ENCODE results near the gene RLIM. TPM values are rescaled to one million over a fixed set of nuclear protein-coding genes. Genes with fewer than 3 reads are reported as not detected.

RLIM gene
- total and polyA plus RNA-seq, 2 of the 13 experiments (the other 11 are each of a cell fraction or from before 2014, with no cell fraction given) = 7.7 to 24.5 TPM

DNA sequence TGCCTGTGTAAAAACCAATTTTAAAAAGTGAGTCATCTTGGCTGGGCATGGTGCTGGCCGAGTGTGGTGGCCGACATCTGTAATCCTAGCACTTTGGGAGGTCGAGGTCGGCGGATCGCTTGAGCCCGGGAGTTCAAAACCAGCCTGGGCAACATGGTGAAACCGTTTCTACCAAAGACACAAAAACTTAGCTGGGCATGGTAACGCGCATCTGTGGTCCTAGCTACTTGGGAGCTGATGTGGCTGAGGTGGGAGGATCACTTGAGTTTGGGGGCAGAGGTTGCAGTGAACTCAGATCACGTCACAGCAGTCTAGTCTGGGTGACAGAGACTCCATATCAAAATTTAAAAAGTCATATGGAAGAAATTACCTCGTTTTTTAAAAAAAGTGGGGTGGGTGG lies 7.6 kb downstream of the RLIM start (continued):
- TF ChIP-seq, protein P1, sequence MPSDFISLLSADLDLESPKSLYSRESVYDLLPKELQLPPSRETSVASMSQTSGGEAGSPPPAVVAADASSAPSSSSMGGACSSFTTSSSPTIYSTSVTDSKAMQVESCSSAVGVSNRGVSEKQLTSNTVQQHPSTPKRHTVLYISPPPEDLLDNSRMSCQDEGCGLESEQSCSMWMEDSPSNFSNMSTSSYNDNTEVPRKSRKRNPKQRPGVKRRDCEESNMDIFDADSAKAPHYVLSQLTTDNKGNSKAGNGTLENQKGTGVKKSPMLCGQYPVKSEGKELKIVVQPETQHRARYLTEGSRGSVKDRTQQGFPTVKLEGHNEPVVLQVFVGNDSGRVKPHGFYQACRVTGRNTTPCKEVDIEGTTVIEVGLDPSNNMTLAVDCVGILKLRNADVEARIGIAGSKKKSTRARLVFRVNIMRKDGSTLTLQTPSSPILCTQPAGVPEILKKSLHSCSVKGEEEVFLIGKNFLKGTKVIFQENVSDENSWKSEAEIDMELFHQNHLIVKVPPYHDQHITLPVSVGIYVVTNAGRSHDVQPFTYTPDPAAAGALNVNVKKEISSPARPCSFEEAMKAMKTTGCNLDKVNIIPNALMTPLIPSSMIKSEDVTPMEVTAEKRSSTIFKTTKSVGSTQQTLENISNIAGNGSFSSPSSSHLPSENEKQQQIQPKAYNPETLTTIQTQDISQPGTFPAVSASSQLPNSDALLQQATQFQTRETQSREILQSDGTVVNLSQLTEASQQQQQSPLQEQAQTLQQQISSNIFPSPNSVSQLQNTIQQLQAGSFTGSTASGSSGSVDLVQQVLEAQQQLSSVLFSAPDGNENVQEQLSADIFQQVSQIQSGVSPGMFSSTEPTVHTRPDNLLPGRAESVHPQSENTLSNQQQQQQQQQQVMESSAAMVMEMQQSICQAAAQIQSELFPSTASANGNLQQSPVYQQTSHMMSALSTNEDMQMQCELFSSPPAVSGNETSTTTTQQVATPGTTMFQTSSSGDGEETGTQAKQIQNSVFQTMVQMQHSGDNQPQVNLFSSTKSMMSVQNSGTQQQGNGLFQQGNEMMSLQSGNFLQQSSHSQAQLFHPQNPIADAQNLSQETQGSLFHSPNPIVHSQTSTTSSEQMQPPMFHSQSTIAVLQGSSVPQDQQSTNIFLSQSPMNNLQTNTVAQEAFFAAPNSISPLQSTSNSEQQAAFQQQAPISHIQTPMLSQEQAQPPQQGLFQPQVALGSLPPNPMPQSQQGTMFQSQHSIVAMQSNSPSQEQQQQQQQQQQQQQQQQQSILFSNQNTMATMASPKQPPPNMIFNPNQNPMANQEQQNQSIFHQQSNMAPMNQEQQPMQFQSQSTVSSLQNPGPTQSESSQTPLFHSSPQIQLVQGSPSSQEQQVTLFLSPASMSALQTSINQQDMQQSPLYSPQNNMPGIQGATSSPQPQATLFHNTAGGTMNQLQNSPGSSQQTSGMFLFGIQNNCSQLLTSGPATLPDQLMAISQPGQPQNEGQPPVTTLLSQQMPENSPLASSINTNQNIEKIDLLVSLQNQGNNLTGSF (CRISPR knock-in tag; IDR thresholded peaks at IDR 0.05) = no peak
- TF ChIP-seq JUND (CRISPR knock-in tag; IDR thresholded peaks at IDR 0.05) = no peak
- no peak for TF ChIP-seq KMT2B (CRISPR knock-in tag; IDR thresholded peaks at IDR 0.05)
- TF ChIP-seq CREB1 (IDR thresholded peaks at IDR 0.05) = no peak
- TF ChIP-seq CREB1 (CRISPR knock-in tag; IDR thresholded peaks at IDR 0.05) = no peak
- TF ChIP-seq, protein P2, sequence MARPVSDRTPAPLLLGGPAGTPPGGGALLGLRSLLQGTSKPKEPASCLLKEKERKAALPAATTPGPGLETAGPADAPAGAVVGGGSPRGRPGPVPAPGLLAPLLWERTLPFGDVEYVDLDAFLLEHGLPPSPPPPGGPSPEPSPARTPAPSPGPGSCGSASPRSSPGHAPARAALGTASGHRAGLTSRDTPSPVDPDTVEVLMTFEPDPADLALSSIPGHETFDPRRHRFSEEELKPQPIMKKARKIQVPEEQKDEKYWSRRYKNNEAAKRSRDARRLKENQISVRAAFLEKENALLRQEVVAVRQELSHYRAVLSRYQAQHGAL (CRISPR knock-in tag; IDR thresholded peaks at IDR 0.05; ENCODE audit: not compliant biosample characterization) = no peak
- TF ChIP-seq MIER3 (CRISPR knock-in tag; IDR thresholded peaks at IDR 0.05; ENCODE audit: borderline replicate concordance) = no peak
- no peak for TF ChIP-seq ZNF20 (CRISPR knock-in tag; IDR thresholded peaks at IDR 0.05)
- TF ChIP-seq SMAD3 (CRISPR knock-in tag; IDR thresholded peaks at IDR 0.05) = no peak

DNA sequence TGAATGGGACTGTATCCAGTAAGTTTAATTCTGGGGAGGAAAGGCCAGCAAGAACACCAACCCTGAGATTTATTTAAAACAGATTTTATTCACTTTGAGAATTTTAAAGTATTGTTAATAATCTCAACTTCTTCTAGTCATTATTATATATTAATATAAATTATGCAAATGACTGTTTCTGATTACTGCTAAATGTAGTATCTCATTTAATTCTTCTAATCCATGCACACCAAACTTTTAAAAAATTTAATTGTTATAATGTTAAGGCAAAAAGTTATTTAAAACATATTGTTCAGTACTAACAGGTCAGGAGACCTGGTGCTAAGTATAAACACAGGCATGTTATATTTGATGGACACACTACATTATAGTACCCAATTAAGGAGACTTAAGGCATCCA lies 8.1 kb downstream of the RLIM start:
- CTCF ChIA-PET (ENCODE audit: low intra/inter-chr PET ratio, low total read pairs) = no interaction called here
- no peak for ATAC-seq
- Histone ChIP-seq H3K9me3 (ENCODE audit: low read length) (no peaks in the 10 kb centered on the region), H4K20me1 (ENCODE audit: insufficient read depth, low read length) (peaks cover 6% of the 10 kb centered on the region), H3K4me2 (ENCODE audit: low read depth, low read length) (no peak overlapping the region), H3K4me3 (replicated peaks in 1 of 3; ENCODE audit: insufficient read depth in 1 of 3, low read depth in 2 of 3, low read length in 3 of 3) (no peak overlapping the region), H3K79me2 (ENCODE audit: insufficient read depth, low read length) (peaks cover 62% of the 10 kb centered on the region), H3K4me1 (ENCODE audit: insufficient read depth, low read length) (peaks cover 9% of the 10 kb centered on the region), H3K9ac (ENCODE audit: insufficient read depth, low read depth, low read length) (no peak overlapping the region), H3K36me3 (replicated peaks in 1 of 2; ENCODE audit: control insufficient read depth in 1 of 2, insufficient read depth in 2 of 2, low read length in 2 of 2) (peaks cover 0 to 2% of the 10 kb centered on the region in 2 experiments; a peak in 2 of 5 replicates), H3K27me3 (ENCODE audit: control insufficient read depth in 1 of 2, insufficient read depth in 2 of 2, low read length in 2 of 2) (no peaks in the 10 kb centered on the region), H2AFZ (ENCODE audit: low read length) (no peak overlapping the region), H3K27ac (ENCODE audit: extremely low read length, insufficient read depth, low read length) (no peak overlapping the region)
- DNase-seq (ENCODE audit: low spot score) = no peak
- FAIRE-seq = no peak
- no TSS peak for BruUV-seq (replicated peaks)
- TF ChIP-seq, protein P3, sequence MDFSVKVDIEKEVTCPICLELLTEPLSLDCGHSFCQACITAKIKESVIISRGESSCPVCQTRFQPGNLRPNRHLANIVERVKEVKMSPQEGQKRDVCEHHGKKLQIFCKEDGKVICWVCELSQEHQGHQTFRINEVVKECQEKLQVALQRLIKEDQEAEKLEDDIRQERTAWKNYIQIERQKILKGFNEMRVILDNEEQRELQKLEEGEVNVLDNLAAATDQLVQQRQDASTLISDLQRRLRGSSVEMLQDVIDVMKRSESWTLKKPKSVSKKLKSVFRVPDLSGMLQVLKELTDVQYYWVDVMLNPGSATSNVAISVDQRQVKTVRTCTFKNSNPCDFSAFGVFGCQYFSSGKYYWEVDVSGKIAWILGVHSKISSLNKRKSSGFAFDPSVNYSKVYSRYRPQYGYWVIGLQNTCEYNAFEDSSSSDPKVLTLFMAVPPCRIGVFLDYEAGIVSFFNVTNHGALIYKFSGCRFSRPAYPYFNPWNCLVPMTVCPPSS (IDR thresholded peaks at IDR 0.05) = no peak
- TF ChIP-seq HES4 (CRISPR knock-in tag; IDR thresholded peaks at IDR 0.05; ENCODE audit: borderline replicate concordance) (no peak), KDM5A (IDR thresholded peaks at IDR 0.05; ENCODE audit: borderline replicate concordance, low read length) (no peak), PTBP1 (IDR thresholded peaks at IDR 0.05; ENCODE audit: low read depth, low read length, poor library complexity, severe bottlenecking) (no peak), ETV6 (CRISPR knock-in tag; conservative IDR thresholded peaks at IDR 0.05) (no peak), ZNF382 (CRISPR knock-in tag; IDR thresholded peaks at IDR 0.05; ENCODE audit: borderline replicate concordance) (no peak), BRCA1 (CRISPR knock-in tag; IDR thresholded peaks at IDR 0.05) (no peak), FOXK1 (CRISPR knock-in tag; IDR thresholded peaks at IDR 0.05; ENCODE audit: borderline replicate concordance, low read depth) (no peak), ZNF264 (CRISPR knock-in tag; IDR thresholded peaks at IDR 0.05) (no peak)
- in situ Hi-C loops (cut with HindIII; ENCODE audit: extremely low pct_ligation_motif_present, low pct_unique_long_range_greater_than_20kb) (no loop called here), intact Hi-C loops (cut with micrococcal nuclease; ENCODE audit: unreplicated experiment) (no loop called here)
- POLR2A ChIA-PET = no interaction called here

Measured in HepG2 (cell line).